ENCODE data around the gene XXYLT1.
"Not testable (repeated sequence)": the region's sequence is repeated elsewhere in the genome, so short reads cannot be mapped to it uniquely, and the experiment has no call there.

Gene XXYLT1

GRCh38 chr3:195249858-195250464 lies 21.0 kb downstream of the XXYLT1 start:
- no peak for DNase-seq

- DNase-seq = no peak
These were observed 21.7 kb downstream of the XXYLT1 start for GRCh38 chr3:195249057-195249770.

- no peak for DNase-seq
These were observed 22.7 kb downstream of the XXYLT1 start for GRCh38 chr3:195248281-195248680.

GRCh38 chr3:195247863-195248189 lies 23.1 kb downstream of the XXYLT1 start:
- no peak for DNase-seq

- no peak for DNase-seq
These were observed 23.7 kb downstream of the XXYLT1 start for GRCh38 chr3:195247086-195247862.

GRCh38 chr3:195246581-195246995 lies 24.4 kb downstream of the XXYLT1 start:
- DNase-seq = no peak

GRCh38 chr3:195245531-195245951 lies 25.4 kb downstream of the XXYLT1 start:
- no peak for DNase-seq

GRCh38 chr3:195241592-195242355 lies 29.2 kb downstream of the XXYLT1 start:
- no peak for DNase-seq

- DNase-seq = no peak
These were observed 30.0 kb downstream of the XXYLT1 start for GRCh38 chr3:195240939-195241338.

GRCh38 chr3:195240171-195240701 lies 30.7 kb downstream of the XXYLT1 start:
- no peak for DNase-seq

- DNase-seq = no peak
These were observed 31.8 kb downstream of the XXYLT1 start for GRCh38 chr3:195239121-195239520.

- DNase-seq = no peak
These were observed 32.3 kb downstream of the XXYLT1 start for GRCh38 chr3:195238586-195239118.

- no peak for DNase-seq
These were observed 32.8 kb downstream of the XXYLT1 start for GRCh38 chr3:195238081-195238571.

GRCh38 chr3:195236801-195237570 lies 34.0 kb downstream of the XXYLT1 start:
- no peak for DNase-seq

- no peak for DNase-seq
These were observed 34.7 kb downstream of the XXYLT1 start for GRCh38 chr3:195236076-195236798.

GRCh38 chr3:195230244-195230643 lies 40.7 kb downstream of the XXYLT1 start:
- DNase-seq = no peak

- not testable (repeated sequence) for DNase-seq
These were observed 42.1 kb downstream of the XXYLT1 start for GRCh38 chr3:195228886-195229285.

- DNase-seq = no peak
These were observed 43.1 kb downstream of the XXYLT1 start for GRCh38 chr3:195227871-195228270.

GRCh38 chr3:195226900-195227447 lies 44.0 kb downstream of the XXYLT1 start:
- no peak for DNase-seq

GRCh38 chr3:195226445-195226844 lies 44.5 kb downstream of the XXYLT1 start:
- DNase-seq = no peak
